Measurements from ENCODE around the gene AMD1. TPM values are rescaled to one million over a fixed set of nuclear protein-coding genes. Genes with fewer than 3 reads are reported as not detected.

AMD1 gene
- total RNA-seq, 1 donor from 2014 or later = 50.5 TPM

DNA sequence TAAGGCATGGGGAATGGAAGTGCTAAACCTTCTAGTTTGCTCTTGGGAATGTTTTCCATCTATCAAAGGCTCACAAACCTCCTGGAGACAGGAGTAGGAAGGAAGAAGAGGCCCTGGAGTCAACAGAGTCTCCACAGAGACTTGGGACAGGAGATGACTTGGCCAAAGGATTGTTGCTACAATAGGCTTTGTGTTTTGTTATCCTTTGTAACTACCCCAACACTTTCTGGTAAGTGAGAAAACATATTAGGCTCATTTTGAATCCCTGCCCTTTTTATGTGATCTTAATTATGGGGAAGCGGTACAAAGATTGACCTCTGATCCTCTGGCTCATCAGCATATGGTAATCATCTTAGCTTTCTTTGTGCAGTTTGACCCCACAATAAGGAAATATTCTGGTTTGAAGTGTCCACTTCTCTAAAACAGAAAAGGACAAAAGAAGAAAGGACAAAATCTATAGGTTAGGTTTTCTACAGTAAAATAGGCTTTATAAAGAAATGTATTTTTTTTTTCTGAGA lies 59.9 kb downstream of the AMD1 start:
- peaks cover 2% of the 10 kb centered on the region for H3K27me3 Mint-ChIP-seq (ENCODE audit: unreplicated experiment)
- no peak overlapping the region for H3K27ac Mint-ChIP-seq (ENCODE audit: unreplicated experiment)
- H3K4me3 Mint-ChIP-seq (ENCODE audit: unreplicated experiment) = no peak overlapping the region
- peaks cover 5% of the 10 kb centered on the region for H3K4me1 Mint-ChIP-seq (ENCODE audit: unreplicated experiment)
- H3K9me3 Mint-ChIP-seq (ENCODE audit: unreplicated experiment) = no peaks in the 10 kb centered on the region
- DNase-seq (ENCODE audit: low spot score) = no peak
- TF ChIP-seq, protein P1, sequence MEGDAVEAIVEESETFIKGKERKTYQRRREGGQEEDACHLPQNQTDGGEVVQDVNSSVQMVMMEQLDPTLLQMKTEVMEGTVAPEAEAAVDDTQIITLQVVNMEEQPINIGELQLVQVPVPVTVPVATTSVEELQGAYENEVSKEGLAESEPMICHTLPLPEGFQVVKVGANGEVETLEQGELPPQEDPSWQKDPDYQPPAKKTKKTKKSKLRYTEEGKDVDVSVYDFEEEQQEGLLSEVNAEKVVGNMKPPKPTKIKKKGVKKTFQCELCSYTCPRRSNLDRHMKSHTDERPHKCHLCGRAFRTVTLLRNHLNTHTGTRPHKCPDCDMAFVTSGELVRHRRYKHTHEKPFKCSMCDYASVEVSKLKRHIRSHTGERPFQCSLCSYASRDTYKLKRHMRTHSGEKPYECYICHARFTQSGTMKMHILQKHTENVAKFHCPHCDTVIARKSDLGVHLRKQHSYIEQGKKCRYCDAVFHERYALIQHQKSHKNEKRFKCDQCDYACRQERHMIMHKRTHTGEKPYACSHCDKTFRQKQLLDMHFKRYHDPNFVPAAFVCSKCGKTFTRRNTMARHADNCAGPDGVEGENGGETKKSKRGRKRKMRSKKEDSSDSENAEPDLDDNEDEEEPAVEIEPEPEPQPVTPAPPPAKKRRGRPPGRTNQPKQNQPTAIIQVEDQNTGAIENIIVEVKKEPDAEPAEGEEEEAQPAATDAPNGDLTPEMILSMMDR (IDR thresholded peaks at IDR 0.05; ENCODE audit: unreplicated experiment) = no peak
- H3K36me3 Mint-ChIP-seq (ENCODE audit: low read depth, unreplicated experiment) = no peaks in the 10 kb centered on the region

DNA sequence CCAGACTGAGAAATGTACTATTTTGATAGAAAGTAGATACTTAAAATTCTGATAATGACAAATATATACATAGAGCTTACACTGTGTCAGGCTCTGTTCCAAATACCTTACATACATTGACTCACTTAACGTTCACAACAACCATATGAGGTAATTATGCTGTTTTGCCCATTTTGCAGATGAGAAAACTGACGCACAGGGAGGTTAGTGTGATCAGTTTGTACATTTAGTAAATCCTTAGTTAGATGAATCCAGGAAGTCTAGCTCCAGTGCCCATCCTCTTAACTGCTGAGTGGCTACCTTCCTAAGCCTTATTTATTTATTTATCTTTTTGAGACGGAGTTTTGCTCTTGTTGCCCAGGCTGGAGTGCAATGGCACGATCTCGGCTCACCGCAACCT lies 60.6 kb downstream of the AMD1 start:
- Mint-ChIP-seq H3K27ac (ENCODE audit: unreplicated experiment) (no peak overlapping the region), H3K27me3 (ENCODE audit: unreplicated experiment) (peaks cover 2% of the 10 kb centered on the region), H3K4me3 (ENCODE audit: unreplicated experiment) (no peak overlapping the region), H3K4me1 (ENCODE audit: unreplicated experiment) (peaks cover 5% of the 10 kb centered on the region), H3K36me3 (ENCODE audit: low read depth, unreplicated experiment) (no peaks in the 10 kb centered on the region), H3K9me3 (ENCODE audit: unreplicated experiment) (no peaks in the 10 kb centered on the region)
- no peak for DNase-seq (ENCODE audit: low spot score)
- TF ChIP-seq, protein P1 (IDR thresholded peaks at IDR 0.05; ENCODE audit: unreplicated experiment) = no peak

DNA sequence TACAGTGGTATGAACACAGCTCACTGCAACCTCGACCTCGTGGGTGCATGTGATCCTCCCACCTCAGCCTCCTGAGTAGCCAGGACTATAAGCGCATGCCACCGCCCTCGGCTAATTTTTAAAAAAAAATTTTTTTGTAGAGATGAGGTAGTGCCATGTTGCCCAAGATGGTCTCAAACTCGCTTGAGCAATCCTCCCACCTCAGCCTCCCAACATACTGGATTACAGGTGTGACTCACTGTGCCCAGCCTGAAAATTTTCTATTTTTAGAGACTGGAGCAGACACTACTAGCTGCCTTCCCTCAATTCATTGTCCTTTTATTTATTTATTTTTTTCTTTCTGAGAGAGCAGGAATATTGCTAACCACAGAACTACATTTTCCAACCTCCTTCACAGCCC lies 63.6 kb downstream of the AMD1 start:
- TF ChIP-seq, protein P1 (IDR thresholded peaks at IDR 0.05; ENCODE audit: unreplicated experiment) = no peak
- no peak overlapping the region for H3K27ac Mint-ChIP-seq (ENCODE audit: unreplicated experiment)
- H3K4me1 Mint-ChIP-seq (ENCODE audit: unreplicated experiment) = peaks cover 5% of the 10 kb centered on the region
- H3K27me3 Mint-ChIP-seq (ENCODE audit: unreplicated experiment) = peaks cover 2% of the 10 kb centered on the region
- DNase-seq (ENCODE audit: low spot score) = no peak
- no peaks in the 10 kb centered on the region for H3K9me3 Mint-ChIP-seq (ENCODE audit: unreplicated experiment)
- H3K36me3 Mint-ChIP-seq (ENCODE audit: low read depth, unreplicated experiment) = no peaks in the 10 kb centered on the region
- no peak overlapping the region for H3K4me3 Mint-ChIP-seq (ENCODE audit: unreplicated experiment)

DNA sequence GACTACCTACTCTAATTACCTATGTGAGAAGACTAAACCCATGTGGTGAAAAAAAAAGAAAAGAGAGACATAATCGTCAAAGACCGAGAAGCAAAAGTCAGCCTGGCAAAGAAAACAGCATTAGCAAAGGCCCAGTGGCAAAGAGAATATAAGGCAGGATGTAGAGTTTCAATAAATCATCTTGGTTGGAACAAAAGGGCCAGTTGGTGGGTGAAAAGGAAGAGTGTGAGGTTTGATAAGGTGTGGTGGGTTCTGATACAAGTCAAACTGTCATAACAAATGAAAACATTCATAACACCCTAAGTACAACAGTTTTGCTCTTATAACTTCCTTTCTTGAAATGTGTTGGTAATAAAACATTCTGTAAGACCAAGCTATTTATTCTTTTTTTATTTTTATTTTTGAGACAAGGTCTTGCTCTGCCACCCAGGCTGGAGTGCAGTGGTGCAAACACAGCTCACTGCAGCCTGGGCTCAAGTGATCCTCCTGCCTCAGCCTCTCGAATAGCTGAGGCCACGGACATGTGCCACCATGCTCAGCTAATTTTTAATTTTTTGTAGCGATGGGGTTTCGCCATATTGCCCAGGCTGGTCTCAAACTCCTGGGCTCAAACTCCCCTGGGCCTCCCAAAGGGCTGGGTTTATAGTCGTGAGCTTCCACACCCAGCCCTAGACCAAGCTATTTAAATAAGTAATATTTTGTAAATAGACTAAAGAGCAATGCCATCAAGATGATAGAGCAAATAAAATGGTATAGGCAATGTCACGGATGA lies 65.0 kb downstream of the AMD1 start:
- Mint-ChIP-seq H3K9me3 (ENCODE audit: unreplicated experiment) (no peaks in the 10 kb centered on the region), H3K27me3 (ENCODE audit: unreplicated experiment) (peaks cover 2% of the 10 kb centered on the region), H3K4me3 (ENCODE audit: unreplicated experiment) (no peak overlapping the region), H3K4me1 (ENCODE audit: unreplicated experiment) (no peaks in the 10 kb centered on the region), H3K27ac (ENCODE audit: unreplicated experiment) (no peak overlapping the region), H3K36me3 (ENCODE audit: low read depth, unreplicated experiment) (no peaks in the 10 kb centered on the region)
- TF ChIP-seq, protein P1 (IDR thresholded peaks at IDR 0.05; ENCODE audit: unreplicated experiment) = no peak
- no peak for DNase-seq (ENCODE audit: low spot score)

DNA sequence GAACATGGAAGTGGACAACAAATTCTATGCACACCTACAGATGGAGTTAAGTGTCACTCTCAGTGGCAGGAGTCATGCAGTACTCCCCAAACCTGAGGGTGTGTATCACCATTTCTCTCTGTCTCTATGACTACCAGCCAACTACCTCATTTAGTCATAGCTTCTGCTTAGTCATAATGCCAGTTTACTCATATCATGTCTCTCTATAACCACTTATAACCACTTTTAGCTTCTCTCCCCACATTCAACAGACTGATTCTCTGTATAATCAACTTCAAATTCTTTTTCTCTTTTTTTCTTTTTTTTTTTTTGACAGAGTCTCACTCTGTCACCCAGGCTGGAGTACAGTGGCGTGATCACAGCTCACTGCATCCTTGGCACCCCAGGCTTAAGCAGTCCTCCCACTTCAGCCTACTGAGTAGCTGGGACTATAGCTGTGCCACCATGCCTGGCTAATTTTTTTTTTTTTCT lies 70.1 kb downstream of the AMD1 start:
- DNase-seq (ENCODE audit: low spot score) = no peak
- no peaks in the 10 kb centered on the region for H3K4me1 Mint-ChIP-seq (ENCODE audit: unreplicated experiment)
- H3K27me3 Mint-ChIP-seq (ENCODE audit: unreplicated experiment) = no peaks in the 10 kb centered on the region
- TF ChIP-seq, protein P1 (IDR thresholded peaks at IDR 0.05; ENCODE audit: unreplicated experiment) = no peak
- no peaks in the 10 kb centered on the region for H3K9me3 Mint-ChIP-seq (ENCODE audit: unreplicated experiment)
- H3K27ac Mint-ChIP-seq (ENCODE audit: unreplicated experiment) = no peak overlapping the region
- H3K4me3 Mint-ChIP-seq (ENCODE audit: unreplicated experiment) = no peak overlapping the region
- no peaks in the 10 kb centered on the region for H3K36me3 Mint-ChIP-seq (ENCODE audit: low read depth, unreplicated experiment)

Data from endothelial cell (in vitro differentiated cells).